ENCODE results near the gene FHOD3. TPM values are rescaled to one million over a fixed set of nuclear protein-coding genes. Genes with fewer than 3 reads are reported as not detected.
A peak's percentile ranks its signal among the peaks of the same experiment; 100 is the strongest.
"Not testable (repeated sequence)": the region's sequence is repeated elsewhere in the genome, so short reads cannot be mapped to it uniquely, and the experiment has no call there.

Gene FHOD3
- total RNA-seq, 1 experiment from 2014 or later: 0.10 TPM

DNA sequence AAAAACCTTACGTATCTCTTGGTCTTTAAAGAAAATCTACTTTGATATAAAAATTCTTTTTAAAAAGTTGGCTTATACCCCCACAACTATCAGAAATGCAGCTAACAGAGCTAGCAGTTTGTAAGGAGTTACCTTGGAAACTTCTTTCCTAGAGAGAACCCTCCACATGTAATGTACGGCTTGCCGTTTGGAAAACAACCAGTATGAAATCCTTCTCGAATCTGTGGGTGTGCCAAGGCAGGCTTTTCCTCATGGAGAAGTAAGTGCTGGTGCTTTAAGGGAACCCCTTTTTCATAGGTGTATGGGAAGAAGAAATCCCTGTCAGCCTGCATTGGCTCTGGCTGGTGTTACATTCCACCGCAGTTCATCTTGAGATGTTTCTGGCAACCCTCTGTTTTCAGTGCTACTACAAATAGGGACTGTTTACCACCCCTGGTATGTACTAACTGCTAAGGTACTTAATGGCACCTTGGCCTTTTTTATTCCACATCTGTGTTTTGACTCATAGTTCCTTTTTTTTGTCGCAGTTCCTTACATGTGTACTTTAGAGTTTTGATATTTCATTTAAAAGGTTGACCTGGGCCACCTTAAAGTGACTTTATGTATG lies 248.4 kb downstream of the FHOD3 start:
- H3K36me3 ChIP-seq: no peaks in the 10 kb centered on the region
- H3K4me1 ChIP-seq: no peaks in the 10 kb centered on the region
- no peak overlapping the region for H3K27ac ChIP-seq
- no peaks in the 10 kb centered on the region for H3K27me3 ChIP-seq
- H3K4me3 ChIP-seq: no peak overlapping the region
- H3K9me3 ChIP-seq (replicated peaks): no peaks in the 10 kb centered on the region
- no peak for DNase-seq

DNA sequence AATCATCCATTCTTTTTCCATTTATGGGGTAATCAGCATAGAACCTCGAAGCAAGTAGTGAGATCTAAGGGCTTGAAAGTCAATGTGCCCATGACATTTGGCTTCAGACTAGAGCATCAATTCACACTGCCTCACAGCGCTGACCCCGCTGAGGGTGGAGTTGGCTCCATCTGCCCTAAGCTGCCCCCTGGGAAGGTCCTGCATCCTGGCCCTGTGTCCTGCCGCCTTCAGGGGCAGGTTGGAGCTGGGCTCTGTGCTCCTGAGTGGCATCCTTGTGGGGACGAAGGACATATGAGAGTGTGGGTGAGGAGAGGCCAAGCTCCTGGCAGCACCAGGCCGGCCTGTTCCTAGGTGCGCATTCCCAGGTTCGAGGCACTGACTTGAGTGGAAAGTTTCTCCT lies 249.4 kb downstream of the FHOD3 start:
- Histone ChIP-seq H3K36me3 (no peaks in the 10 kb centered on the region), H3K4me3 (no peak overlapping the region), H3K4me1 (no peaks in the 10 kb centered on the region), H3K27me3 (no peaks in the 10 kb centered on the region), H3K9me3 (replicated peaks) (no peaks in the 10 kb centered on the region), H3K27ac (no peak overlapping the region)
- DNase-seq: no peak

DNA sequence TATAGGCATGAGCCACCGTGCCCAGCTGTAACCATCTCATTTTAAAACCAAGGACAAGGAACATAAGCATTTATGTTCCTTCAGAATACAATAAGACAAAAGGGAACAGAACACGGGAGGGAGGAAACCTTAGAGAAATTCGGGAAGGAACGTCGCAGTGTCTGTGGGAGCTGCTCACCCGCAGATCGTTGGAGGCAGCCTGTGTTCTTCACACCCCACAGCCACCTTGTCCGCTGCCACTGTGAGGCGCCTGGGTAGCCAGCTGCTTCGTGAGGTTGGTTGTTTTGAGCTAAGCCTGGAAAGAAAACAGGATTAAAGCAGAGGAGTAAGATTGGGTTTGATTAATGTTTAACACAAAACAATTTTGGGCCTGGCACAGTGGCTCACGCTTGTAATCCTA lies 250.0 kb downstream of the FHOD3 start:
- Histone ChIP-seq H3K4me3 (no peak overlapping the region), H3K9me3 (replicated peaks) (no peaks in the 10 kb centered on the region), H3K36me3 (no peaks in the 10 kb centered on the region), H3K27me3 (no peaks in the 10 kb centered on the region), H3K4me1 (no peaks in the 10 kb centered on the region), H3K27ac (no peak overlapping the region)
- no peak for DNase-seq

DNA sequence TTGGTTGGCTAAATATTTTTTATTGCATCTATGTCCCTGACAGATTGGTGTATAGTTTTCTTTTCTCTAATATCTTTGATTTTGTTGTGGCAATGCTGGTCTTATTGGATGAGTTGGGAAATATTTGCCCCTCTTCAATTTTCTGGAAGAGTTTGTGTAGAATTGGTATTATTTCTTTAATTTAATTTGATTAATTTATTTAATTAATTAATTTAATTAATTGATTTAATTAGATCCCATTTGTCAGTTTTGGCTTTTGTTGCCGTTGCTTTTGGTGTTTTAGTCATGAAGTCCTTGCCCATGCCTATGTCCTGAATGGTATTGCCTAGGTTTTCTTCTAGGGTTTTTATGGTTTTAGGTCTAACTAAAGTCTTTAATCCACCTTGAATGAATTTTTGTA lies 253.8 kb downstream of the FHOD3 start:
- H3K27ac ChIP-seq; H3K9me3 ChIP-seq (replicated peaks); H3K36me3 ChIP-seq; H3K4me1 ChIP-seq; H3K4me3 ChIP-seq; DNase-seq; H3K27me3 ChIP-seq: not testable (repeated sequence)

DNA sequence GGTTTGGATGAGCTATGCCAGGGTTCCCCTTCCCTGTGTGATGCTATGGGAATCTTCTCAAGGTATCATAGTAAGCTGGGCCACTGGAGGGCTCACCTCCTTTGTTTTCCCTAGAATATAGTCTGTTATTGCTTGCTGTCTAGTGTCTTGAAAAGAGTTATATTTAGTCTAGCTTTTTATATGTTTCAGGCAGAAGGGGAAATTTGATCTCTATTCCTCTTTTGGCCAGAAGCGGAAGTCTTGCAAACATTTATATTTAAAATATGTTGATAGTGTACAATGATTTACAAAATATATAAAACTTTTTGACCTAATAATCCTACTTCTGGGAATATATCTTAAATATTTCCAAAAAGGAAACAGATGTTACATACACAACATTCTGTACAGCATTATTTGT lies 260.7 kb downstream of the FHOD3 start:
- no peaks in the 10 kb centered on the region for H3K4me1 ChIP-seq
- DNase-seq: no peak
- H3K27me3 ChIP-seq: no peaks in the 10 kb centered on the region
- no peak overlapping the region for H3K27ac ChIP-seq
- H3K9me3 ChIP-seq (replicated peaks): no peaks in the 10 kb centered on the region
- H3K4me3 ChIP-seq: no peak overlapping the region
- H3K36me3 ChIP-seq: no peaks in the 10 kb centered on the region

DNA sequence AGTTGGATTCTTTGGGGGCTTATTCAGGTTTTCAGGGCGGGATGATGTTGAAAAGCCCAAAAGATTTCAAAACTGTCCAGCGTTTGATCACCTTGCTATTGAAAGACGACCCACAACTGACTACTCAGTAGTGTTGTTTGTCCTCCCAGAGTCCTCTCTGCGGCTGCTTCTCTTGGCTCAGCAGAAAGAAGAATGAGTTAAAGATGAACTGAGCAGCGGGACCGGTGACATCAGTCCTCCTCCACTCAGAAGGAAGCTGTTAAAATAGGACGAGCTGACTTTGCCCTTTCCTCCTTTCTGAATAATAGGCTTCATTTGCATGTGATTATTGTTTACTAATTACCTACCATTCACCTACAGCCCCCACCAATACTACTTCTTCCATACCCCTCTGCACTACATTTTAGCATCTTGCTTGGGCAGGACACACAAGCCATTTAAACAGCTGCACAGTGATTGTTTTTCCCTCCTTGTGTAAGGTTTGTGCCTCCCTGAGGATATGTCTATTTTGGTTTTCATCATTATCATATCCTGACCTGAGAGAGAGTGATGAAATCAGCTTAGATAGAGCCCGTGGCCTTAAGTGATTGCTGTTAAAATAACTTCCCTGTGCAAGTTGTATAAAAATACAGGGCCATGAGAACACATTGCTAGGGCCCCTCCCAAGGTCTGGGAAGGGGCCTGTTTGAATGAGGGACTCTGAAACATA lies 261.8 kb downstream of the FHOD3 start:
- Histone ChIP-seq H3K27ac (no peak overlapping the region), H3K4me1 (no peaks in the 10 kb centered on the region), H3K36me3 (no peaks in the 10 kb centered on the region), H3K27me3 (no peaks in the 10 kb centered on the region), H3K4me3 (no peak overlapping the region), H3K9me3 (replicated peaks) (no peaks in the 10 kb centered on the region)
- no peak for DNase-seq

DNA sequence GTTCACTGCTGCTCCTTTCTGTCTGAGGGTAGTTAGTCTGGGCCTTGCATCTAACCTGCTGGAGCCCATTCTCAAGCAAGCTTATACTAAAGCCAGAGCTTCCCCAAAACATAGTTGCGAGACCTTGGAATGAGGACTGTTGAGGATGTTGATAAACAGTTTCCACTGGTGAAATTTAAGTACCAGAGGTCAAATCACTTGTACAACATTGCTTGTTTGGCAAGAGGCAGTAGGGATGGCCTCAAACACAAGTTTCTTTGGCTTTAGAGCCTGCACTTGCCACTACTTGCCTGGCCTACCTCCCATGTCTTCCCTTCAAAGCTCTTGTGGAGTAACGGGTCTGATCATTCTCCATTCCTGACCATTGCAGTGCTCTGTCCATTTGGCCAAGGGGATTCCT lies 262.7 kb downstream of the FHOD3 start:
- H3K4me3 ChIP-seq: no peak overlapping the region
- H3K9me3 ChIP-seq (replicated peaks): no peaks in the 10 kb centered on the region
- H3K27me3 ChIP-seq: no peaks in the 10 kb centered on the region
- no peak for DNase-seq
- H3K27ac ChIP-seq: no peak overlapping the region
- no peaks in the 10 kb centered on the region for H3K36me3 ChIP-seq
- no peaks in the 10 kb centered on the region for H3K4me1 ChIP-seq

DNA sequence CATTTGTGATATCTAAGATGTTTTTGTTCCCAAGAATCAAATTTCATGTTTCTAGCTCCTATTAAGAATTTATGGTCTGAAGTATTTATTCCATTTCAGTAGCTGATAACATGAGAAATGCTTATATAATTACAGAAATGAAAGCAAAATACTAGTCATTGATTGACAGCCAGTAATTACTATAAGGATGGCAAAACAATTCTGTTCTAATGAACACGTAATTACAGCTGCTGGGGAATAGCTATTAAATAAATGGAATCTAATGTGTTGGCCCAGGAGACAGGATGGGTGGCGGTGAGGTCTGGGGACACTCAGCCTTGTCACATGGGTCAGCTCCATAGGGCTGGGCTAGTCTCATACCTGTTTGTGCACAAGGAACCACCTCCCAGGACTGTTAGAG lies 263.5 kb downstream of the FHOD3 start:
- Histone ChIP-seq H3K27ac (no peak overlapping the region), H3K27me3 (no peaks in the 10 kb centered on the region), H3K9me3 (replicated peaks) (no peaks in the 10 kb centered on the region), H3K36me3 (no peaks in the 10 kb centered on the region), H3K4me3 (no peak overlapping the region), H3K4me1 (no peaks in the 10 kb centered on the region)
- DNase-seq: no peak

DNA sequence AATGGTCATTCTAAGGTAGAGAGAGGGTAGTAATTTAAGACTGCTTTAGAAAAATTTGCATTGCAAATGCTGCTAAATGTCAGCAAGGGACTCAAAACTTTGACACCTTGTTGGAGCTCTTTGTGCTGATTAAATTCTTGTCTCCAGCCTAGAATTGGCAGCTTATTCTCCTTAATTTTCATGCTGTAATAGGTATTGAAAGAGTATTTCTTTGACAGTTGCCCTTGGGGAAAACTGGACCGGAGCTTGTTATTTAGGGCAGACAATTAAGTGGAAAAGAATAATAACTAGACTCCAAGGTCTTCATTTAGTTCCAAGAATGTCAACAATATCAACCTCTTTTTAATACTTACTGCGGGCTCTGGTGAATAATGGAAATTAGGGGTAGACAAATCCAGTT lies 267.3 kb downstream of the FHOD3 start:
- Histone ChIP-seq H3K4me1 (no peaks in the 10 kb centered on the region), H3K27ac (no peak overlapping the region), H3K27me3 (no peaks in the 10 kb centered on the region), H3K9me3 (replicated peaks) (no peaks in the 10 kb centered on the region), H3K4me3 (no peak overlapping the region), H3K36me3 (no peaks in the 10 kb centered on the region)
- DNase-seq: no peak

DNA sequence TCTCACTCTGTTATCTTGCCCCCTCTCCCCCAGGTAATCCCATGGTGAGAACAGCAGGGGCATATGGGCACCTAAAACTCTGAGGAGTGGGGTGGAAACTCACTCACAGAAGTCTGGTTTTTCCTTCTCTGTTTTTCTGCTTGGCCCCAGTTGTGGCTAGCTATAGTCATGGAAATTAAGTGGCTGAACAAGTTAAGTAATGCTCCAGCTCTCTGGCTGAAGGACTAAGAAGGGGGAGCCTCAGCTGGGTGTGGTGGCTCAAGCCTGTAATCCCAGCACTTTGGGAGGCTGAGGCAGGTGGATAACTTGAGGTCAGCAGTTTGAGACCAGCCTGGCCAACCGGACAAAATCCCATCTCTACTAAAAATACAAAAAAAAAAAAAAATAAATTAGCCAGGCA lies 270.3 kb downstream of the FHOD3 start:
- DNase-seq: no peak
- no peaks in the 10 kb centered on the region for H3K27me3 ChIP-seq
- no peak overlapping the region for H3K4me3 ChIP-seq
- H3K36me3 ChIP-seq: no peaks in the 10 kb centered on the region
- H3K27ac ChIP-seq: no peak overlapping the region
- H3K4me1 ChIP-seq: no peaks in the 10 kb centered on the region
- no peaks in the 10 kb centered on the region for H3K9me3 ChIP-seq (replicated peaks)

DNA sequence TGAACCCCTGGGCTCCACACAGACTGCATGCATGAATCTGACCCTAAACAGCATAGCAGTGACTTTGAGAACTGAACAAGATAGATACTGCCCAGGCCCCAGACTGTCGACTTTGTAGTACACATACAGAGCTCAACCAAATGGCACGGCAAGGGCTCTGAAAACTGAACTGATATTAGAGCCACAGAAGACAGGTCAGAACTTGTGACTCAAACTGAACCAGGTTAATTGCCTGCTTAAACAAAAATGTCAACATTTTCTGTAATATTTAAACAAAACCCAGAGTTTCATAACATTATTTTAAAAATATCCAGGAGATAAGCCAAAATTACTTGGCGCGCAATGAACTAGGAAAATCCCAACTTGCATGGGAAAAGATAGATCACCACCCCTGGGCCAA lies 271.0 kb downstream of the FHOD3 start:
- Histone ChIP-seq H3K4me3 (no peak overlapping the region), H3K27ac (no peak overlapping the region), H3K9me3 (replicated peaks) (no peaks in the 10 kb centered on the region), H3K4me1 (no peaks in the 10 kb centered on the region), H3K36me3 (no peaks in the 10 kb centered on the region), H3K27me3 (no peaks in the 10 kb centered on the region)
- DNase-seq: no peak

DNA sequence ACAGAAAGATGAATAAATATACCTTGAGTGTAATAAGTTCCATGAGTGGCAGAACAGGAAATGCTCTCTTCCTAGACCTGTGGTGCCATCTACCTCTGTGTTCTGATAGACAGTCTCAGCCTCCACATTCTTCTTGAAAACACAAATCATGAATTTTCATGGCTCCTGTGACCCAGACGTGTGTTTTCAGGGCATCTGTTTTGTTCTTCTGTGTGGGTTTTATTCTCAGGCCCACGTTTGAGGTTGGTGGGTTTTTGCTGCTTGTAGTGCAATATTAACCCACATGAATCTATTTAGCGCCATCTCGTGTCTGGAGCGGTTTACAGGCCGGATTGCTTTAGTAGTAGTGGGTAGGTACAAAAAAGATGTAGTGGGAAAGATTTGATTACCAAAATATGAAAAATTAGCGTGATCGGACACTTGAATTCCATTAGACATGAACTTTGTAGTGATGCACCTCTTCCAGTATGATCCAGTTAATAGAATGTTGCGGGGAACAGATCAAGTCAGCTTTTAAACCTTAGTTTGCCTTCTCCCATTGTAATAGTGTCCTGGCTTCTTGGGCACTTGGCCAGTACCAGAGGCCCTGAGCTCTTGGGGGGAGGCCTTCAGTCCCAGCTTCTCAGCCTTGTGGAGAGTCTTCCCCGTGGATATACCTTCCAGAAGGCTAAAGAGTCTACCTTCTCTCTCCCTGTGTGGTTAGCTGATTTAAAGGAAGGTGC lies 274.8 kb downstream of the FHOD3 start:
- peak; percentile 5 to 37 for DNase-seq

DNA sequence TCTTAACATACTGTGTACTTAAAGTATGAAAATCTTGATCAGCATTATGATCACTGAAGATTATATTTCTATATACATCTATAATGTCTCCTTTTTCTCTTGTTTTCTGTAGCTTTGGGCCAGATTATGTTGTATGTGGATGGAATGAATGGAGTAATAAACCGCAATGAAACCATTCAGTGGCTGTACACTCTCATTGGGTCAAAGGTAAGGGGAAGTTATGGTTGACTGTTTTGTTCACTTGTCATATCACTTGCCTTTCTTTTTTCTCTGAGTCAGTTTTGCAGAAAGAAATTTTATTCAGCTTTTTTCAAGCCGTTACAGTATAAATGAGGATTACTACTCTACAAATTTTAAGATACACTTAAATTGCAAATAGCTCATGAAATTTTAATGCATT lies 278.8 kb downstream of the FHOD3 start:
- Histone ChIP-seq H3K27ac (no peak overlapping the region), H3K27me3 (no peaks in the 10 kb centered on the region), H3K4me1 (no peaks in the 10 kb centered on the region), H3K9me3 (replicated peaks) (no peaks in the 10 kb centered on the region), H3K4me3 (no peak overlapping the region), H3K36me3 (no peaks in the 10 kb centered on the region)
- no peak for DNase-seq

More for the DNA sequence above, 274.8 kb downstream of the FHOD3 start:
- H3K27me3 ChIP-seq: no peaks in the 10 kb centered on the region
- no peak overlapping the region for H3K27ac ChIP-seq
- H3K36me3 ChIP-seq: no peaks in the 10 kb centered on the region
- H3K4me1 ChIP-seq: no peaks in the 10 kb centered on the region
- no peak overlapping the region for H3K4me3 ChIP-seq
- no peaks in the 10 kb centered on the region for H3K9me3 ChIP-seq (replicated peaks)

DNA sequence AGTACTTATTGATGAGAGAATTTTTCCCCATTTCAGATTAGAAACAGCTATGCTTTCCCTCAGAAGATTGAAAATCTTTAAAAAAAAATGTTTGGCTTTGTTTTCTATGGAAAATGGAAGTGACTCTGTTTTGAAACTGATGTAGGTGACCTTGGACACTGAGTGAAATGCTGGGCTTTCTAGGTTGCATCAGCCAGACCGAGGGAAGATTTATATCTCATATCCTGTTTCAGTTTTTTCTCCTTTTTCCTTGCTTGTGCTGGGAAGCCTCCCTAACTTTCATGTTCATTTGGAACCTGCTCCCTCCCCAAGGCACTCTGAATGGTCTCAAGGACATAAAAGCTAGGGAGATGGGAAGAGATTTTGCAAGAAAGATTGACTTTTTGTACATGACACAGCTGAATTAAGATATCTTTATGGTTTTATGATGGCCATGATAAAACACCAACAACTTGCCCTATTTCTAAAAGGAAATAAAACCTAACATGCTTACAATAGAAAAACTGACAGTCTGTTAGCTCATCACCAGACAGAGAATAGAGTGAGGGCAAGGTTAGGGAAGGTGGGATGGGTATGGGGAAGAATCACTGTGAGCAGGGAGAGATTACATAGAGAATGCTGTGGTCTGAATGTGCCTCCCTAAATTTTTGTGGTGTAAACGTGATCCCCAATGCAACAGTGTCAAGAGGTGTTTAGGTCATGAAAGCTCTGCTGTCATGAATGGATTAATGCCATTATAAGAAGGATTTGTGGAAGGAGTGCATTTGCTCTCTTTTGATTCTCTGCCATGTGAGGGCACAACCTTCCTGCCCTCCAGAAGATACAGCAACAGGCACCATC lies 281.6 kb downstream of the FHOD3 start:
- H3K27me3 ChIP-seq: no peaks in the 10 kb centered on the region
- H3K27ac ChIP-seq: no peak overlapping the region
- H3K36me3 ChIP-seq: no peaks in the 10 kb centered on the region
- H3K4me1 ChIP-seq: no peaks in the 10 kb centered on the region
- no peak for DNase-seq
- H3K4me3 ChIP-seq: no peak overlapping the region
- no peaks in the 10 kb centered on the region for H3K9me3 ChIP-seq (replicated peaks)

DNA sequence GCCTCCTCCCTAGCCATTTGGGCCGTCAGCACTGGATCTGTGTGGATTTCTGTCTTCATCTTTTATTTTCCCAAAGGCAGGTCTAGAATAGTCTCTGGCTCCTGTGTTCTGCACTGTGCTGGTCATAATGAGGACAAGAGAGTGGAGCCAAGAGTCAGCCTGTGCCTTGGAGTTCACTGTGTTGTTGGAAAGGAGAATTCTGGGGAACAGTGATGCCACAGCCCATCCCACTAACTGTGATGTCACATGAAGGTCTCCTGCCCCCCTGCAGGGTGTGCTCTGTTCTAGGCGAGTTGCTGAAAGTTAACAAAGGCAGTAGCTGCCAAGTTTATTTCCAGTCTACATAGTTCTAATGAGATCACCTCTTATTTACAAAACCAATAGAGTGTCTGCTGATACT lies 282.8 kb downstream of the FHOD3 start:
- H3K9me3 ChIP-seq (replicated peaks): no peaks in the 10 kb centered on the region
- no peaks in the 10 kb centered on the region for H3K27me3 ChIP-seq
- H3K4me1 ChIP-seq: no peaks in the 10 kb centered on the region
- no peaks in the 10 kb centered on the region for H3K36me3 ChIP-seq
- no peak overlapping the region for H3K4me3 ChIP-seq
- DNase-seq: no peak
- H3K27ac ChIP-seq: no peak overlapping the region
